GM12878 (cell line): ENCODE results near the gene PIGS. TPM values are rescaled to one million over a fixed set of nuclear protein-coding genes. Genes with fewer than 3 reads are reported as not detected.
A peak's percentile ranks its signal among the peaks of the same experiment; 100 is the strongest.

Experiments
- ATAC-seq: fragments of 200-7000 bp; cut with Tn5 transposase; 3 replicates; pipeline ENCODE4 v1.9.1; 2020; ENCODE audit warnings: mild to moderate bottlenecking, moderate library complexity
- BruUV-seq: library from RNA; stranded (reverse); fragments of 400-500 nt; replicated peaks from 2 replicates; lab custom pipeline; 2021; lab: Mats Ljungman, UMichigan
- CTCF ChIA-PET: fragments of 300-600 bp; sonication (Branson Sonifier 250); formaldehyde crosslinking; extraction: SDS; loops from one replicate; lab custom pipeline; 2021; ENCODE audit warnings: inconsistent platforms; lab: Yijun Ruan, JAX
- POLR2A ChIA-PET: fragments of 350-600 bp; formaldehyde crosslinking; extraction: SDS; loops from one replicate; lab custom pipeline; 2021; ENCODE audit warnings: inconsistent platforms; lab: Charles Lee
- RAD21 ChIA-PET: fragments of 300-600 bp; sonication (Branson Sonifier 250); formaldehyde crosslinking; loops from one replicate; lab custom pipeline; 2023; ENCODE audit warnings: antibody characterized with exemption; ENCODE audit not compliant: unreplicated experiment; lab: Charles Lee
- SMC1A ChIA-PET: fragments of 300-600 bp; sonication (Branson Sonifier 250); formaldehyde crosslinking; loops from one replicate; lab custom pipeline; 2023; ENCODE audit not compliant: unreplicated experiment, uncharacterized antibody; lab: Charles Lee
- DNase-seq: peaks from one replicate; pipeline ENCODE4 v3.0.0-alpha.2; 2011; ENCODE audit warnings: low read depth, low spot score
- FAIRE-seq: peaks from 3 replicates; lab custom pipeline; 2011; peaks lifted over from hg19 to GRCh38; lab: Jason Lieb, UNC
- H2AFZ ChIP-seq: 2 replicates; pipeline ENCODE4 v1.6.0; 2011; ENCODE audit warnings: low read depth, low read length, control low read depth; ENCODE audit not compliant: control insufficient read depth
- H3K27ac ChIP-seq: 2 replicates; pipeline ENCODE4 v1.5.1; 2011; ENCODE audit warnings: control low read depth; ENCODE audit not compliant: control insufficient read depth, insufficient read depth
- H3K27me3 ChIP-seq, 2 experiments: replicated peaks in 1 of 2; 2 replicates each; pipeline versions ENCODE4 v1.6.0 to v1.6.1; 2011; ENCODE audit warnings: low read length in 1 of 2; ENCODE audit not compliant: control insufficient read depth in 2 of 2, insufficient read depth in 2 of 2
- H3K36me3 ChIP-seq, 2 experiments: 2 replicates each; pipeline ENCODE4 v1.5.1; 2011; ENCODE audit warnings: low read length in 1 of 2; ENCODE audit not compliant: control insufficient read depth in 2 of 2, insufficient read depth in 2 of 2
- H3K4me1 ChIP-seq: 2 replicates; pipeline ENCODE4 v1.6.1; 2011; ENCODE audit warnings: mild to moderate bottlenecking, low read length, moderate library complexity, mixed read lengths; ENCODE audit not compliant: control insufficient read depth, insufficient read depth
- H3K4me2 ChIP-seq: 2 replicates; pipeline ENCODE4 v1.6.0; 2011; ENCODE audit warnings: control low read depth; ENCODE audit not compliant: control insufficient read depth, insufficient read depth
- H3K4me3 ChIP-seq: fragments of 200-600 bp; sonication (generic); 2 replicates; pipeline ENCODE4 v1.5.1; 2016
- H3K79me2 ChIP-seq: 2 replicates; pipeline ENCODE4 v1.6.0; 2011; ENCODE audit warnings: low read length; ENCODE audit not compliant: control insufficient read depth, insufficient read depth
- H3K9ac ChIP-seq: 2 replicates; pipeline ENCODE4 v1.8.0; 2011; ENCODE audit warnings: low read length, control low read depth, mixed read lengths; ENCODE audit not compliant: control insufficient read depth, insufficient read depth
- H3K9me3 ChIP-seq: replicated peaks from 3 replicates; pipeline ENCODE4 v1.5.1; 2011; ENCODE audit warnings: mild to moderate bottlenecking, low read length; ENCODE audit not compliant: control insufficient read depth, insufficient read depth
- H4K20me1 ChIP-seq: 2 replicates; pipeline ENCODE4 v1.6.0; 2011; ENCODE audit not compliant: control insufficient read depth, insufficient read depth
- HDAC2 ChIP-seq: fragments of 200-600 bp; sonication (generic); IDR thresholded peaks from 2 replicates; pipeline ENCODE4 v1.6.1; 2017
- RFX5 ChIP-seq: IDR thresholded peaks from 2 replicates; pipeline ENCODE4 v1.6.1; 2011; ENCODE audit warnings: low read depth, low read length, improper control_type of control experiment
- ZZZ3 ChIP-seq: IDR thresholded peaks from 2 replicates; pipeline ENCODE4 v1.6.1; 2011; ENCODE audit warnings: low read depth; ENCODE audit not compliant: control insufficient read depth, insufficient read length
- WGBS: methylation state at CpG from one replicate; pipeline ENCODE4 v1.1.6; 2016; ENCODE audit warnings: low lambda C conversion rate; ENCODE audit not compliant: insufficient replicate concordance, insufficient coverage; ENCODE audit errors: missing lambda C conversion rate; 5-methylcytosine and 5-hydroxymethylcytosine counted together
- in situ Hi-C: fragments of 300-500 bp; cut with MboI; formaldehyde crosslinking; loops from 9 replicates; pipeline ENCODE4 v1.14.3; 2018; ENCODE audit warnings: mixed read lengths
- intact Hi-C: fragments of 100-400 bp; cut with micrococcal nuclease; formaldehyde crosslinking; loops from one replicate; pipeline ENCODE4 v1.14.2; 2022; ENCODE audit not compliant: unreplicated experiment
- polyA plus RNA-seq, 11 experiments: library from polyadenylated mRNA; depleted of rRNA in 4 of 11; unstranded in 6 of 11; stranded (reverse) in 5 of 11; fragments of >200 nt; fragmentation: Nextera tagmentation in 4 of 11; fragmentation: Illumina TruSeq in 1 of 11; extraction: Ambion mirVana in 4 of 11; extraction: Trizol in 1 of 11; gene quantifications; 1 replicate in 1 of 11; 2 replicates in 10 of 11; pipeline versions ENCODE4 v1.2.1 to v1.2.3, GENCODE V29; 2011 to 2016; ENCODE audit warnings: inconsistent platforms in 2 of 11, missing spikeins in 2 of 11, low read depth in 1 of 11
- total RNA-seq, 4 experiments: library from RNA; depleted of rRNA in 3 of 4; stranded (reverse); fragments of >200 nt in 3 of 4; fragmentation: Illumina TruSeq in 1 of 4; extraction: Trizol in 1 of 4; gene quantifications; 2 replicates each; pipeline versions ENCODE4 v1.2.1 to v1.2.3, GENCODE V29; 2013 to 2021
- TF ChIP-seq, protein P1 (sequence below): fragments of 450-650 bp; IDR thresholded peaks from 2 replicates; pipeline ENCODE4 v1.6.1; 2017; ENCODE audit warnings: mild to moderate bottlenecking, low read depth, inconsistent platforms; ENCODE audit not compliant: poor library complexity, severe bottlenecking
- TF ChIP-seq, protein P2 (sequence below): fragments of 450-650 bp; IDR thresholded peaks from 2 replicates; pipeline ENCODE4 v1.6.1; 2018; ENCODE audit warnings: borderline replicate concordance, mild to moderate bottlenecking; ENCODE audit not compliant: partially characterized antibody
- TF ChIP-seq, protein P3 (sequence below): IDR thresholded peaks from 2 replicates; pipeline ENCODE4 v1.6.1; 2012; ENCODE audit warnings: improper control_type of control experiment, low read depth, low read length; ENCODE audit not compliant: insufficient replicate concordance

The PIGS gene
- total and polyA plus RNA-seq, 10 of the 15 experiments (the other 5 are each of a cell fraction or from before 2014, with no cell fraction given), result 27.5 to 73.7 (median 50.7) TPM

DNA sequence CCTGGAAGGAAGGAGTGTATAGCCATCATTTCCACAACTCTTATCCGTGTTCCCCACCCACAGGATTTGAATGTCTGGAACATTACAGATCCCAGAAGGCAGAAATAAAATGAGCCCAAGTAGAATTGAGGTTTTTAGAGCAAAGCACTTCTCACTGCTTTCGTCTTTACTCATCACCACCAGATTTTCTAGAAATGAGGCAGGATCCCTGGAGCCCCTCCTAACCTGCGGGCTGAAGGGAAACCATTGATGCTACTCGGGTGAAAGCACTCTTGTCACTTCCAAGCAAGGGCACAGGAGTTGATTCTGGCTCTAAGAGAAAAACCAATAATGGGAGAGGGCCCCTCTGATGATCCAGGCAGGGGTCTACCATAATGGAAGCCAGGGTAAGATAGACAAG lies 8.2 kb upstream of the PIGS start (continued):
- TF ChIP-seq, protein P1, sequence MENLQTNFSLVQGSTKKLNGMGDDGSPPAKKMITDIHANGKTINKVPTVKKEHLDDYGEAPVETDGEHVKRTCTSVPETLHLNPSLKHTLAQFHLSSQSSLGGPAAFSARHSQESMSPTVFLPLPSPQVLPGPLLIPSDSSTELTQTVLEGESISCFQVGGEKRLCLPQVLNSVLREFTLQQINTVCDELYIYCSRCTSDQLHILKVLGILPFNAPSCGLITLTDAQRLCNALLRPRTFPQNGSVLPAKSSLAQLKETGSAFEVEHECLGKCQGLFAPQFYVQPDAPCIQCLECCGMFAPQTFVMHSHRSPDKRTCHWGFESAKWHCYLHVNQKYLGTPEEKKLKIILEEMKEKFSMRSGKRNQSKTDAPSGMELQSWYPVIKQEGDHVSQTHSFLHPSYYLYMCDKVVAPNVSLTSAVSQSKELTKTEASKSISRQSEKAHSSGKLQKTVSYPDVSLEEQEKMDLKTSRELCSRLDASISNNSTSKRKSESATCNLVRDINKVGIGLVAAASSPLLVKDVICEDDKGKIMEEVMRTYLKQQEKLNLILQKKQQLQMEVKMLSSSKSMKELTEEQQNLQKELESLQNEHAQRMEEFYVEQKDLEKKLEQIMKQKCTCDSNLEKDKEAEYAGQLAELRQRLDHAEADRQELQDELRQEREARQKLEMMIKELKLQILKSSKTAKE, result peak; percentile 17
- TF ChIP-seq, protein P2, sequence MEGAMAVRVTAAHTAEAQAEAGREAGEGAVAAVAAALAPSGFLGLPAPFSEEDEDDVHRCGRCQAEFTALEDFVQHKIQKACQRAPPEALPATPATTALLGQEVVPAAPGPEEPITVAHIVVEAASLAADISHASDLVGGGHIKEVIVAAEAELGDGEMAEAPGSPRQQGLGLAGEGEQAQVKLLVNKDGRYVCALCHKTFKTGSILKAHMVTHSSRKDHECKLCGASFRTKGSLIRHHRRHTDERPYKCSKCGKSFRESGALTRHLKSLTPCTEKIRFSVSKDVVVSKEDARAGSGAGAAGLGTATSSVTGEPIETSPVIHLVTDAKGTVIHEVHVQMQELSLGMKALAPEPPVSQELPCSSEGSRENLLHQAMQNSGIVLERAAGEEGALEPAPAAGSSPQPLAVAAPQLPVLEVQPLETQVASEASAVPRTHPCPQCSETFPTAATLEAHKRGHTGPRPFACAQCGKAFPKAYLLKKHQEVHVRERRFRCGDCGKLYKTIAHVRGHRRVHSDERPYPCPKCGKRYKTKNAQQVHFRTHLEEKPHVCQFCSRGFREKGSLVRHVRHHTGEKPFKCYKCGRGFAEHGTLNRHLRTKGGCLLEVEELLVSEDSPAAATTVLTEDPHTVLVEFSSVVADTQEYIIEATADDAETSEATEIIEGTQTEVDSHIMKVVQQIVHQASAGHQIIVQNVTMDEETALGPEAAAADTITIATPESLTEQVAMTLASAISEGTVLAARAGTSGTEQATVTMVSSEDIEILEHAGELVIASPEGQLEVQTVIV, result no peak
- no peak for TF ChIP-seq RFX5
- TF ChIP-seq, all 136 proteins: peak for 15

DNA sequence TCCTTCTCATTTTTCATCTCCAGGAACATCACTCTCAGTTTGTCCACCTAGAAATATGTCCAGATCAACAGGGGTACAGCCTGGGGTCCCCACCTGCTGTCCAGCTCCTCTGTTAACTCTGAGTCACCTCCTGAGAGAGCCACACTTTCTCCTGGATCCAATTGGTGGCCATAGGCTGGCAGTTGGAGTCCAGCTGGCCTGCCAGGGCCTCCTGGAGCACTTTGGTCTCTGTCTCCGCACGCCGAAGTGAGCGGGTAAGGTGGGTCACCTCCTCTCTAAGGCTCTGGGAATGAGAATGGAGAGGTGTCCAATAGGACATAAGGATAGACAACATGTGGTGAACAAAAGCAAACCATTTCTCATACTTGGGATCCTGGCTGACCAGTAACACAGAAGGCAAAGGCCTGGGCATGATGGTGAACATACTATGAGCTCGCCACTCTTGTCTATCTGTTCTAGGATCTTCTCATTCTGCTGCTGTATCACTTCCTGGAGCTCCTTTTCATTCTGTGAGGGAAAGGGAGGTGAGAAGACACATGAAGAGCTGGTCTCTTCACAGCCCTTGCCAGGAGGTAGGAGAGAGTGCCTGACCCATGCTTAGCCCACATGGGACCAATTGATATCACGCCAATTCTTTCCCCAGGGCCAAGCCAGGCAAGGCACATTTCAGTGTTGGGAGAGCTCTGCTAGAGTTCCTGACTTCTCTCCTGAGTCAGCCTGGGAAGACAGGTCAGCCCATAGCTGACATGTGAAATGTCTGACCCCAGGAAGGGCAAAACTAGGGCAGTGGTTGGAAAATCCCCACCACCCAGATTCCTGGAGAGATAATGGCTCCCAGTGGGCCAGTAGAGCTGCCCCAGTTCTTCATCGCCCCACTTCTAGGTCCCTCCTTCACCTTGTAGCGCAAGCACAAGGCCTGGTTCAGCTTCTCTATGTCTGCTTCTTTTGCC lies 7.2 kb upstream of the PIGS start:
- intact Hi-C loops, result no loop called here
- TF ChIP-seq, protein P3, sequence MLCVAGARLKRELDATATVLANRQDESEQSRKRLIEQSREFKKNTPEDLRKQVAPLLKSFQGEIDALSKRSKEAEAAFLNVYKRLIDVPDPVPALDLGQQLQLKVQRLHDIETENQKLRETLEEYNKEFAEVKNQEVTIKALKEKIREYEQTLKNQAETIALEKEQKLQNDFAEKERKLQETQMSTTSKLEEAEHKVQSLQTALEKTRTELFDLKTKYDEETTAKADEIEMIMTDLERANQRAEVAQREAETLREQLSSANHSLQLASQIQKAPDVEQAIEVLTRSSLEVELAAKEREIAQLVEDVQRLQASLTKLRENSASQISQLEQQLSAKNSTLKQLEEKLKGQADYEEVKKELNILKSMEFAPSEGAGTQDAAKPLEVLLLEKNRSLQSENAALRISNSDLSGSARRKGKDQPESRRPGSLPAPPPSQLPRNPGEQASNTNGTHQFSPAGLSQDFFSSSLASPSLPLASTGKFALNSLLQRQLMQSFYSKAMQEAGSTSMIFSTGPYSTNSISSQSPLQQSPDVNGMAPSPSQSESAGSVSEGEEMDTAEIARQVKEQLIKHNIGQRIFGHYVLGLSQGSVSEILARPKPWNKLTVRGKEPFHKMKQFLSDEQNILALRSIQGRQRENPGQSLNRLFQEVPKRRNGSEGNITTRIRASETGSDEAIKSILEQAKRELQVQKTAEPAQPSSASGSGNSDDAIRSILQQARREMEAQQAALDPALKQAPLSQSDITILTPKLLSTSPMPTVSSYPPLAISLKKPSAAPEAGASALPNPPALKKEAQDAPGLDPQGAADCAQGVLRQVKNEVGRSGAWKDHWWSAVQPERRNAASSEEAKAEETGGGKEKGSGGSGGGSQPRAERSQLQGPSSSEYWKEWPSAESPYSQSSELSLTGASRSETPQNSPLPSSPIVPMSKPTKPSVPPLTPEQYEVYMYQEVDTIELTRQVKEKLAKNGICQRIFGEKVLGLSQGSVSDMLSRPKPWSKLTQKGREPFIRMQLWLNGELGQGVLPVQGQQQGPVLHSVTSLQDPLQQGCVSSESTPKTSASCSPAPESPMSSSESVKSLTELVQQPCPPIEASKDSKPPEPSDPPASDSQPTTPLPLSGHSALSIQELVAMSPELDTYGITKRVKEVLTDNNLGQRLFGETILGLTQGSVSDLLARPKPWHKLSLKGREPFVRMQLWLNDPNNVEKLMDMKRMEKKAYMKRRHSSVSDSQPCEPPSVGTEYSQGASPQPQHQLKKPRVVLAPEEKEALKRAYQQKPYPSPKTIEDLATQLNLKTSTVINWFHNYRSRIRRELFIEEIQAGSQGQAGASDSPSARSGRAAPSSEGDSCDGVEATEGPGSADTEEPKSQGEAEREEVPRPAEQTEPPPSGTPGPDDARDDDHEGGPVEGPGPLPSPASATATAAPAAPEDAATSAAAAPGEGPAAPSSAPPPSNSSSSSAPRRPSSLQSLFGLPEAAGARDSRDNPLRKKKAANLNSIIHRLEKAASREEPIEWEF, result no peak
- TF ChIP-seq HDAC2 (no peak), ZZZ3 (no peak)

More for the DNA sequence above, 7.2 kb upstream of the PIGS start:
- Histone ChIP-seq H3K36me3 (peaks cover 20 to 37% of the 10 kb centered on the region in 2 experiments), H3K9ac (no peak overlapping the region), H3K4me2 (no peak overlapping the region; the same call in 1 of the 2 replicates), H3K27me3 (no peaks in the 10 kb centered on the region), H4K20me1 (no peaks in the 10 kb centered on the region), H3K9me3 (no peaks in the 10 kb centered on the region), H3K4me1 (peaks cover 29% of the 10 kb centered on the region), H3K27ac (peak overlapping the region; percentile 22; the same call in 1 of the 2 replicates), H2AFZ (no peak overlapping the region), H3K4me3 (no peak overlapping the region), H3K79me2 (peaks cover 20% of the 10 kb centered on the region)
- SMC1A ChIA-PET, result interaction anchor here (0.8 to 3.0 kb wide), 7 partner anchors 13 to 84 kb away, joined by 3 to 13 read pairs (median 4); partner anchors contain the start of genes SDF2 and SUPT6H
- POLR2A ChIA-PET, result interaction anchor here (0.6 to 7.1 kb wide), 11 partner anchors 8 to 154 kb away, joined by 3 to 91 read pairs (median 4); partner anchors contain the start of gene PIGS
- no peak for ATAC-seq
- CTCF ChIA-PET, result interaction anchor here (1.3 to 4.8 kb wide), 4 partner anchors 13 to 30 kb away, joined by 3 to 56 read pairs (median 4); no protein-coding TSS in a partner anchor
- no TSS peak for BruUV-seq
- RAD21 ChIA-PET, result interaction anchor here (0.8 to 3.3 kb wide), 6 partner anchors 14 to 34 kb away, joined by 3 to 38 read pairs (median 4); no protein-coding TSS in a partner anchor
- no peak for DNase-seq
- in situ Hi-C loops, result no loop called here
- FAIRE-seq, result no peak
- WGBS, result 98% methylated on average over 8 of the region's 8 CpGs
